Liver (tissue), 9 donors: Measurements from ENCODE around the gene NSMF. TPM values are rescaled to one million over a fixed set of nuclear protein-coding genes. Genes with fewer than 3 reads are reported as not detected.

Source experiments
- DNase-seq: peaks from one replicate; pipeline ENCODE4 v3.0.0-alpha.2; 2017; ENCODE audit warnings: low spot score
- H3K27ac ChIP-seq, 2 donors: one replicate each; pipeline ENCODE4 v1.7.0; 2013; ENCODE audit warnings: inconsistent platforms in 2 of 2, low read length in 2 of 2, control low read depth in 1 of 2, low read depth in 1 of 2, mild to moderate bottlenecking in 1 of 2
- H3K27me3 ChIP-seq, 4 donors: one replicate each; pipeline versions ENCODE4 v1.6.1 to v1.7.0; 2013; ENCODE audit warnings: low read length in 3 of 4, inconsistent platforms in 1 of 4, mild to moderate bottlenecking in 1 of 4, moderate library complexity in 1 of 4; ENCODE audit not compliant: control insufficient read depth in 4 of 4, insufficient read depth in 4 of 4
- H3K36me3 ChIP-seq, 4 donors: one replicate each; pipeline versions ENCODE4 v1.6.1 to v1.7.0; 2013; ENCODE audit warnings: low read length in 3 of 4, mild to moderate bottlenecking in 3 of 4, low read depth in 1 of 4, moderate library complexity in 1 of 4; ENCODE audit not compliant: control insufficient read depth in 4 of 4, insufficient read depth in 3 of 4
- H3K4me1 ChIP-seq, 4 donors: one replicate each; pipeline versions ENCODE4 v1.6.1 to v1.7.0; 2013; ENCODE audit warnings: low read length in 3 of 4, mild to moderate bottlenecking in 3 of 4, moderate library complexity in 1 of 4; ENCODE audit not compliant: control insufficient read depth in 4 of 4, insufficient read depth in 4 of 4
- H3K4me3 ChIP-seq, 3 donors: one replicate each; pipeline versions ENCODE4 v1.6.1 to v1.7.0; 2013; ENCODE audit warnings: low read length in 3 of 3, control low read depth in 1 of 3, low read depth in 1 of 3, mild to moderate bottlenecking in 1 of 3
- H3K9ac ChIP-seq, 2 donors: one replicate each; pipeline ENCODE4 v1.7.0; 2013; ENCODE audit warnings: low read length in 2 of 2, mild to moderate bottlenecking in 2 of 2, moderate library complexity in 2 of 2, control low read depth in 1 of 2, low read depth in 1 of 2
- H3K9me3 ChIP-seq, 4 donors: one replicate each; pipeline versions ENCODE4 v1.6.1 to v1.7.0; 2013; ENCODE audit warnings: low read length in 3 of 4; ENCODE audit not compliant: control insufficient read depth in 4 of 4
- EGR1 ChIP-seq, 2 donors: IDR thresholded peaks; 2 replicates each; pipeline ENCODE4 v1.6.1; 2016 to 2018; ENCODE audit warnings: antibody characterized with exemption in 2 of 2, low read depth in 2 of 2
- FOXA1 ChIP-seq: IDR thresholded peaks from 2 replicates; pipeline ENCODE4 v1.6.1; 2016; ENCODE audit warnings: antibody characterized with exemption
- FOXA2 ChIP-seq: IDR thresholded peaks from 2 replicates; pipeline ENCODE4 v1.6.1; 2016; ENCODE audit warnings: antibody characterized with exemption
- GABPA ChIP-seq, 2 donors: IDR thresholded peaks in 1 of 2; conservative IDR thresholded peaks in 1 of 2; 2 replicates each; pipeline ENCODE4 v1.6.1; 2016; ENCODE audit warnings: antibody characterized with exemption in 2 of 2, mild to moderate bottlenecking in 1 of 2, moderate library complexity in 1 of 2
- HNF4A ChIP-seq, 2 donors: conservative IDR thresholded peaks; 2 replicates each; pipeline ENCODE4 v1.6.1; 2016; ENCODE audit warnings: antibody characterized with exemption in 2 of 2, mild to moderate bottlenecking in 2 of 2
- HNF4G ChIP-seq: IDR thresholded peaks from 2 replicates; pipeline ENCODE4 v1.6.1; 2016; ENCODE audit warnings: antibody characterized with exemption
- JUND ChIP-seq, 2 donors: IDR thresholded peaks; 2 replicates each; pipeline ENCODE4 v1.6.1; 2016; ENCODE audit warnings: antibody characterized with exemption in 2 of 2
- NR2F2 ChIP-seq: IDR thresholded peaks from 2 replicates; pipeline ENCODE4 v1.6.1; 2016; ENCODE audit warnings: antibody characterized with exemption
- RAD21 ChIP-seq, 2 donors: IDR thresholded peaks; 2 replicates each; pipeline ENCODE4 v1.6.1; 2016; ENCODE audit warnings: antibody characterized with exemption in 2 of 2, mild to moderate bottlenecking in 2 of 2
- RXRA ChIP-seq, 2 donors: IDR thresholded peaks; 2 replicates each; pipeline ENCODE4 v1.6.1; 2017 to 2018; ENCODE audit warnings: antibody characterized with exemption in 2 of 2, mild to moderate bottlenecking in 1 of 2
- SP1 ChIP-seq: IDR thresholded peaks from 2 replicates; pipeline ENCODE4 v1.6.1; 2018; ENCODE audit warnings: antibody characterized with exemption, mild to moderate bottlenecking
- TAF1 ChIP-seq: conservative IDR thresholded peaks from 2 replicates; pipeline ENCODE4 v1.6.1; 2016; ENCODE audit warnings: antibody characterized with exemption, mild to moderate bottlenecking
- YY1 ChIP-seq: IDR thresholded peaks from 2 replicates; pipeline ENCODE4 v1.6.1; 2016; ENCODE audit warnings: antibody characterized with exemption, mild to moderate bottlenecking
- WGBS: extraction: QIAGEN DNeasy Blood & Tissue Kit; methylation state at CpG from one replicate; pipeline ENCODE4 v1.1.7; 2013; 5-methylcytosine and 5-hydroxymethylcytosine counted together
- polyA plus RNA-seq, 2 donors: library from polyadenylated mRNA; stranded (reverse) in 1 of 2; unstranded in 1 of 2; fragments of 200-250 nt in 1 of 2; fragments of >200 nt in 1 of 2; fragmentation: Nextera tagmentation in 1 of 2; extraction: Ambion mirVana in 1 of 2; gene quantifications; one replicate each; pipeline versions ENCODE4 v1.2.1 to v1.2.3, GENCODE V29; 2013 to 2015
- total RNA-seq, 2 donors: library from RNA; depleted of rRNA; stranded (reverse); fragments of >200 nt; gene quantifications; one replicate each; pipeline ENCODE4 v1.2.3, GENCODE V29; 2014
- TF ChIP-seq, protein P1 (sequence below): fragments of 150-350 bp; IDR thresholded peaks from 2 replicates; pipeline ENCODE4 v1.5.1; 2017; ENCODE audit warnings: improper control_type of control experiment, low read depth, low read length; ENCODE audit not compliant: missing input control
- TF ChIP-seq, protein P2 (sequence below): IDR thresholded peaks from 2 replicates; pipeline ENCODE4 v1.6.1; 2016; ENCODE audit warnings: antibody characterized with exemption
- TF ChIP-seq, protein P3 (sequence below): IDR thresholded peaks from 2 replicates; pipeline ENCODE4 v1.6.1; 2016; ENCODE audit warnings: antibody characterized with exemption
- TF ChIP-seq, protein P4 (sequence below): IDR thresholded peaks from 2 replicates; pipeline ENCODE4 v1.6.1; 2016; ENCODE audit warnings: antibody characterized with exemption, mild to moderate bottlenecking
- TF ChIP-seq, protein P5 (sequence below): IDR thresholded peaks from 2 replicates; pipeline ENCODE4 v1.6.1; 2016; ENCODE audit warnings: antibody characterized with exemption
- donor health status: healthy.
- donor health status: healthy.
- donor health status: healthy.
- donor health status: healthy.
- donor health status: healthy.

NSMF gene
- total and polyA plus RNA-seq, 4 donors = 1.7 to 13.5 (median 8.7) TPM

DNA sequence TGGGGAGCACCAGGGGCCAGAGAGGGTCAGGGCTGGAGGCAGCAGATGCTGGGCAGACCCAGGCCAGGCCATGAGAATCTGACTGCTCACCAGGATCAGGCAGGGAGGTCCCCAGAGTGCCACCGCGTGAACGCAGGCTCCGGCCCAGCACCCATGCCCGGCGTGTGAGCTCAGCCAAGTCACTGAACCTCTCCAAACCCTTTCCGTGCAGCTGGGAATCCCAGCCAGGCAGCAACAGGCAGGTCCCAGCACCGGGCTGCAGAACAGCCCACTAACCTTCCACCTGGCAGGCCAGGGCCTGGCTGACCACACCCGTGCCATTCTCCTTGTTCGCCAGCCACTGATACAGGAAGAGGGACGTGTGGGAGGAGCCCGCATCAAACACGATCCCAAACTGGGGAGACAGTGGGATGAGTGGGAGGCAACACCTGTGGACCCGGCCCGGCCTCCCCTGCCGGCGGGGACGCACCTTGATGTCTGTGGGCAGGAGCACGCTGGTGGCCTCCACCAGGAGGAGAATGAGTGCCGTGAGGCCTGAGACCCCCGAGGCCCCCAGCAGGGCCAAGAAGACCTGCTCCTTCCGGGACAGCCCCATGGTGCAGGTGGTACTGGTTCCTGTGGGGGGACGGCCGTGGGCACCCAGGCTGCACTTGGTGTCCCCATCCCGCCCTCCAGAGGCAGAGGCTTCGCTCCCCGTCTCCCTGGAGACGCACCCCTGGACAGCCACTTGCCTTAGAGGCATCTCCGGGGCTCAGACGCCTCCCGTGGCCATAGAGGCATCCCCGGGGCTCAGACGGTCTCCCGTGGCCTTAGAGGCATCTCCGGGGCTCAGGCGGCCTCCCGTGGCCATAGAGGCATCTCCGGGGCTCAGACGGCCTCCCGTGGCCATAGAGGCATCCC lies 21.2 kb downstream of the NSMF start:
- TF ChIP-seq RAD21 (IDR thresholded peaks at IDR 0.05) (no peak), HNF4G (no peak), YY1 (no peak), GABPA (IDR thresholded peaks at IDR 0.05 in 1 of 2, conservative IDR thresholded peaks at IDR 0.05 in 1 of 2) (no peak), JUND (IDR thresholded peaks at IDR 0.05) (no peak), NR2F2 (no peak), TAF1 (no peak), HNF4A (conservative IDR thresholded peaks at IDR 0.05) (no peak), EGR1 (IDR thresholded peaks at IDR 0.05; ENCODE audit: low read depth in 2 of 2) (no peak), FOXA2 (no peak), SP1 (no peak), RXRA (IDR thresholded peaks at IDR 0.05) (no peak), FOXA1 (no peak)
- TF ChIP-seq, protein P1, sequence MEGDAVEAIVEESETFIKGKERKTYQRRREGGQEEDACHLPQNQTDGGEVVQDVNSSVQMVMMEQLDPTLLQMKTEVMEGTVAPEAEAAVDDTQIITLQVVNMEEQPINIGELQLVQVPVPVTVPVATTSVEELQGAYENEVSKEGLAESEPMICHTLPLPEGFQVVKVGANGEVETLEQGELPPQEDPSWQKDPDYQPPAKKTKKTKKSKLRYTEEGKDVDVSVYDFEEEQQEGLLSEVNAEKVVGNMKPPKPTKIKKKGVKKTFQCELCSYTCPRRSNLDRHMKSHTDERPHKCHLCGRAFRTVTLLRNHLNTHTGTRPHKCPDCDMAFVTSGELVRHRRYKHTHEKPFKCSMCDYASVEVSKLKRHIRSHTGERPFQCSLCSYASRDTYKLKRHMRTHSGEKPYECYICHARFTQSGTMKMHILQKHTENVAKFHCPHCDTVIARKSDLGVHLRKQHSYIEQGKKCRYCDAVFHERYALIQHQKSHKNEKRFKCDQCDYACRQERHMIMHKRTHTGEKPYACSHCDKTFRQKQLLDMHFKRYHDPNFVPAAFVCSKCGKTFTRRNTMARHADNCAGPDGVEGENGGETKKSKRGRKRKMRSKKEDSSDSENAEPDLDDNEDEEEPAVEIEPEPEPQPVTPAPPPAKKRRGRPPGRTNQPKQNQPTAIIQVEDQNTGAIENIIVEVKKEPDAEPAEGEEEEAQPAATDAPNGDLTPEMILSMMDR = no peak
- TF ChIP-seq, protein P2, sequence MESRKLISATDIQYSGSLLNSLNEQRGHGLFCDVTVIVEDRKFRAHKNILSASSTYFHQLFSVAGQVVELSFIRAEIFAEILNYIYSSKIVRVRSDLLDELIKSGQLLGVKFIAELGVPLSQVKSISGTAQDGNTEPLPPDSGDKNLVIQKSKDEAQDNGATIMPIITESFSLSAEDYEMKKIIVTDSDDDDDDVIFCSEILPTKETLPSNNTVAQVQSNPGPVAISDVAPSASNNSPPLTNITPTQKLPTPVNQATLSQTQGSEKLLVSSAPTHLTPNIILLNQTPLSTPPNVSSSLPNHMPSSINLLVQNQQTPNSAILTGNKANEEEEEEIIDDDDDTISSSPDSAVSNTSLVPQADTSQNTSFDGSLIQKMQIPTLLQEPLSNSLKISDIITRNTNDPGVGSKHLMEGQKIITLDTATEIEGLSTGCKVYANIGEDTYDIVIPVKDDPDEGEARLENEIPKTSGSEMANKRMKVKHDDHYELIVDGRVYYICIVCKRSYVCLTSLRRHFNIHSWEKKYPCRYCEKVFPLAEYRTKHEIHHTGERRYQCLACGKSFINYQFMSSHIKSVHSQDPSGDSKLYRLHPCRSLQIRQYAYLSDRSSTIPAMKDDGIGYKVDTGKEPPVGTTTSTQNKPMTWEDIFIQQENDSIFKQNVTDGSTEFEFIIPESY = no peak
- TF ChIP-seq, protein P3, sequence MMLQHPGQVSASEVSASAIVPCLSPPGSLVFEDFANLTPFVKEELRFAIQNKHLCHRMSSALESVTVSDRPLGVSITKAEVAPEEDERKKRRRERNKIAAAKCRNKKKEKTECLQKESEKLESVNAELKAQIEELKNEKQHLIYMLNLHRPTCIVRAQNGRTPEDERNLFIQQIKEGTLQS = no peak
- TF ChIP-seq, protein P4, sequence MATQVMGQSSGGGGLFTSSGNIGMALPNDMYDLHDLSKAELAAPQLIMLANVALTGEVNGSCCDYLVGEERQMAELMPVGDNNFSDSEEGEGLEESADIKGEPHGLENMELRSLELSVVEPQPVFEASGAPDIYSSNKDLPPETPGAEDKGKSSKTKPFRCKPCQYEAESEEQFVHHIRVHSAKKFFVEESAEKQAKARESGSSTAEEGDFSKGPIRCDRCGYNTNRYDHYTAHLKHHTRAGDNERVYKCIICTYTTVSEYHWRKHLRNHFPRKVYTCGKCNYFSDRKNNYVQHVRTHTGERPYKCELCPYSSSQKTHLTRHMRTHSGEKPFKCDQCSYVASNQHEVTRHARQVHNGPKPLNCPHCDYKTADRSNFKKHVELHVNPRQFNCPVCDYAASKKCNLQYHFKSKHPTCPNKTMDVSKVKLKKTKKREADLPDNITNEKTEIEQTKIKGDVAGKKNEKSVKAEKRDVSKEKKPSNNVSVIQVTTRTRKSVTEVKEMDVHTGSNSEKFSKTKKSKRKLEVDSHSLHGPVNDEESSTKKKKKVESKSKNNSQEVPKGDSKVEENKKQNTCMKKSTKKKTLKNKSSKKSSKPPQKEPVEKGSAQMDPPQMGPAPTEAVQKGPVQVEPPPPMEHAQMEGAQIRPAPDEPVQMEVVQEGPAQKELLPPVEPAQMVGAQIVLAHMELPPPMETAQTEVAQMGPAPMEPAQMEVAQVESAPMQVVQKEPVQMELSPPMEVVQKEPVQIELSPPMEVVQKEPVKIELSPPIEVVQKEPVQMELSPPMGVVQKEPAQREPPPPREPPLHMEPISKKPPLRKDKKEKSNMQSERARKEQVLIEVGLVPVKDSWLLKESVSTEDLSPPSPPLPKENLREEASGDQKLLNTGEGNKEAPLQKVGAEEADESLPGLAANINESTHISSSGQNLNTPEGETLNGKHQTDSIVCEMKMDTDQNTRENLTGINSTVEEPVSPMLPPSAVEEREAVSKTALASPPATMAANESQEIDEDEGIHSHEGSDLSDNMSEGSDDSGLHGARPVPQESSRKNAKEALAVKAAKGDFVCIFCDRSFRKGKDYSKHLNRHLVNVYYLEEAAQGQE = no peak
- TF ChIP-seq, protein P5, sequence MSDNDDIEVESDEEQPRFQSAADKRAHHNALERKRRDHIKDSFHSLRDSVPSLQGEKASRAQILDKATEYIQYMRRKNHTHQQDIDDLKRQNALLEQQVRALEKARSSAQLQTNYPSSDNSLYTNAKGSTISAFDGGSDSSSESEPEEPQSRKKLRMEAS = no peak
- Histone ChIP-seq H3K4me1 (peaks cover 3 to 7% (median 5%) of the 10 kb centered on the region in 4 donors), H3K4me3 (no peak overlapping the region), H3K36me3 (no peaks in the 10 kb centered on the region), H3K9ac (no peak overlapping the region), H3K9me3 (no peaks in the 10 kb centered on the region), H3K27me3 (no peaks in the 10 kb centered on the region), H3K27ac (no peak overlapping the region)
- no peak for DNase-seq
- 82% methylated on average over 40 of the region's 40 CpGs for WGBS
